GM12892 (cell line): Measurements from ENCODE around the gene STX1B.

ENCODE experiments used
- POLR2A ChIP-seq: IDR thresholded peaks from 2 replicates; pipeline ENCODE4 v1.6.1; 2011; ENCODE audit warnings: low read depth, low read length, control low read depth
- POLR2AphosphoS5 ChIP-seq: IDR thresholded peaks from 2 replicates; pipeline ENCODE4 v1.6.1; 2011; ENCODE audit warnings: low read depth, low read length, control low read depth

GRCh38 chr16:30950516-30951065, 59.8 kb downstream of the STX1B start:
- no peak for TF ChIP-seq POLR2A
- TF ChIP-seq POLR2AphosphoS5, result no peak
